DND-41 (cell line): ENCODE results near the gene DTX2.
"Not testable (repeated sequence)": the region's sequence is repeated elsewhere in the genome, so short reads cannot be mapped to it uniquely, and the experiment has no call there.

ENCODE experiments used
- ATAC-seq: fragments of 200-7000 bp; cut with Tn5 transposase; 3 replicates; pipeline ENCODE4 v1.9.1; 2021; ENCODE audit warnings: low read depth; ENCODE audit not compliant: insufficient read depth
- DNase-seq: peaks from one replicate; pipeline ENCODE4 v3.0.0-alpha.2; 2020
- H2AFZ ChIP-seq: 2 replicates; pipeline ENCODE4 v1.6.0; 2012; ENCODE audit warnings: low read depth, low read length
- H3K27ac ChIP-seq: 2 replicates; pipeline ENCODE4 v1.5.1; 2012; ENCODE audit warnings: low read length, inconsistent platforms
- H3K27me3 ChIP-seq: fragments of 200-600 bp; sonication (generic); 2 replicates; pipeline ENCODE4 v1.6.0; 2012; ENCODE audit warnings: low read length, mild to moderate bottlenecking, inconsistent platforms; ENCODE audit not compliant: insufficient read depth, poor library complexity
- H3K36me3 ChIP-seq: 2 replicates; pipeline ENCODE4 v1.5.1; 2012; ENCODE audit warnings: low read length, inconsistent platforms; ENCODE audit not compliant: insufficient read depth
- H3K4me1 ChIP-seq: 2 replicates; pipeline ENCODE4 v1.5.1; 2012; ENCODE audit warnings: mild to moderate bottlenecking, low read length; ENCODE audit not compliant: insufficient read depth
- H3K4me2 ChIP-seq: 2 replicates; pipeline ENCODE4 v1.6.0; 2012; ENCODE audit warnings: mild to moderate bottlenecking, moderate library complexity, low read length, inconsistent platforms; ENCODE audit not compliant: insufficient read depth
- H3K4me3 ChIP-seq, 2 experiments: fragments of 200-600 bp in 1 of 2; shearing (Covaris generic) in 1 of 2; 2 replicates each; pipeline ENCODE4 v1.5.1; 2012 to 2016; ENCODE audit warnings: inconsistent platforms in 2 of 2, low read length in 2 of 2, mild to moderate bottlenecking in 2 of 2, low read depth in 1 of 2, moderate library complexity in 1 of 2
- H3K79me2 ChIP-seq: 2 replicates; pipeline ENCODE4 v1.6.0; 2012; ENCODE audit warnings: low read length, inconsistent platforms; ENCODE audit not compliant: insufficient read depth
- H3K9ac ChIP-seq: 2 replicates; pipeline ENCODE4 v1.6.0; 2012; ENCODE audit warnings: low read depth, mild to moderate bottlenecking, inconsistent platforms, low read length, moderate library complexity
- H3K9me3 ChIP-seq: 2 replicates; pipeline ENCODE4 v1.5.1; 2012; ENCODE audit warnings: low read length, moderate library complexity, mild to moderate bottlenecking, inconsistent platforms; ENCODE audit not compliant: insufficient read depth, severe bottlenecking
- H4K20me1 ChIP-seq: 2 replicates; pipeline ENCODE4 v1.6.0; 2012; ENCODE audit warnings: low read length; ENCODE audit not compliant: insufficient read depth
- CTCF ChIP-seq: IDR thresholded peaks from 2 replicates; pipeline ENCODE4 v1.5.1; 2012; ENCODE audit warnings: borderline replicate concordance, low read length, moderate library complexity, mild to moderate bottlenecking; ENCODE audit not compliant: poor library complexity, severe bottlenecking; ENCODE audit errors: extremely low read depth
- EZH2 ChIP-seq: IDR thresholded peaks from 3 replicates; pipeline ENCODE4 v1.6.1; 2012; ENCODE audit warnings: borderline replicate concordance, low read depth, mild to moderate bottlenecking, moderate library complexity, low read length, inconsistent platforms; ENCODE audit not compliant: severe bottlenecking

DTX2 gene

GRCh38 chr7:76515999-76516443, 54.5 kb downstream of the DTX2 start:
- DNase-seq (peak; percentile 50), ATAC-seq (peak; percentile 72)

GRCh38 chr7:76516932-76517331, 55.4 kb downstream of the DTX2 start:
- H3K4me3 ChIP-seq, DNase-seq, H3K4me1 ChIP-seq, H4K20me1 ChIP-seq, H3K27ac ChIP-seq, H2AFZ ChIP-seq, H3K36me3 ChIP-seq, ATAC-seq, H3K79me2 ChIP-seq, H3K9ac ChIP-seq, H3K27me3 ChIP-seq, H3K4me2 ChIP-seq, H3K9me3 ChIP-seq: not testable (repeated sequence)

More at GRCh38 chr7:76515999-76516443, 54.5 kb downstream of the DTX2 start:
- H3K4me3 ChIP-seq, result no peak overlapping the region
- no peaks in the 10 kb centered on the region for H3K27me3 ChIP-seq
- H3K79me2 ChIP-seq, result no peaks in the 10 kb centered on the region
- H2AFZ ChIP-seq, result peak overlapping the region; percentile 39; the same call in 1 of the 2 replicates
- no peak overlapping the region for H3K9ac ChIP-seq
- no peaks in the 10 kb centered on the region for H4K20me1 ChIP-seq
- H3K36me3 ChIP-seq, result no peaks in the 10 kb centered on the region
- peaks cover 5% of the 10 kb centered on the region; the same call in 1 of the 2 replicates for H3K4me1 ChIP-seq
- no peak overlapping the region for H3K27ac ChIP-seq
- TF ChIP-seq EZH2 (no peak), CTCF (peak; percentile 81)
- no peaks in the 10 kb centered on the region for H3K9me3 ChIP-seq
- peak overlapping the region; percentile 50; the same call in 1 of the 2 replicates for H3K4me2 ChIP-seq

GRCh38 chr7:76526183-76526582, 64.7 kb downstream of the DTX2 start:
- not testable (repeated sequence) for DNase-seq

GRCh38 chr7:76531643-76532042, 70.1 kb downstream of the DTX2 start:
- not testable (repeated sequence) for H3K4me1 ChIP-seq, H3K79me2 ChIP-seq, H3K4me2 ChIP-seq, DNase-seq, H3K36me3 ChIP-seq, H4K20me1 ChIP-seq, ATAC-seq, H3K27me3 ChIP-seq, H3K27ac ChIP-seq, H3K9ac ChIP-seq, H3K4me3 ChIP-seq, H3K9me3 ChIP-seq, H2AFZ ChIP-seq

More at GRCh38 chr7:76526183-76526582, 64.7 kb downstream of the DTX2 start:
- H3K9ac ChIP-seq, ATAC-seq, H3K27ac ChIP-seq, H3K4me1 ChIP-seq, H3K4me3 ChIP-seq, H3K4me2 ChIP-seq, H3K79me2 ChIP-seq, H3K36me3 ChIP-seq, H4K20me1 ChIP-seq, H3K9me3 ChIP-seq, H2AFZ ChIP-seq, H3K27me3 ChIP-seq: not testable (repeated sequence)

GRCh38 chr7:76543197-76543596, 81.7 kb downstream of the DTX2 start, which contains the start of gene SPDYE16:
TSS of gene SPDYE16 (minus strand) at chr7:76543297. CDS start at chr7:76541459, 1,838 bp downstream.
- H4K20me1 ChIP-seq, H3K36me3 ChIP-seq, DNase-seq, H3K4me3 ChIP-seq, H3K27me3 ChIP-seq, H3K4me2 ChIP-seq, H3K27ac ChIP-seq, H3K79me2 ChIP-seq, H3K4me1 ChIP-seq, H3K9me3 ChIP-seq, H3K9ac ChIP-seq, ATAC-seq, H2AFZ ChIP-seq: not testable (repeated sequence)

GRCh38 chr7:76549025-76549854, 87.7 kb downstream of the DTX2 start:
- peaks cover 11% of the 10 kb centered on the region; the same call in 1 of the 2 replicates for H4K20me1 ChIP-seq
- peak overlapping the region; percentile 93 to 99 for H3K4me3 ChIP-seq
- H3K27me3 ChIP-seq, H3K9me3 ChIP-seq: not testable (repeated sequence)
- H3K4me1 ChIP-seq, result peaks cover 13% of the 10 kb centered on the region
- peak overlapping the region; percentile 90 for H3K27ac ChIP-seq
- DNase-seq (peak; percentile 97), ATAC-seq (peak; percentile 100)
- H2AFZ ChIP-seq, result peak overlapping the region; percentile 89
- H3K4me2 ChIP-seq, result peak overlapping the region; percentile 79
- peak overlapping the region; percentile 96 for H3K9ac ChIP-seq
- H3K36me3 ChIP-seq, result peaks cover 10% of the 10 kb centered on the region
- H3K79me2 ChIP-seq, result peaks cover 37% of the 10 kb centered on the region

GRCh38 chr7:76549855-76550248, 88.3 kb downstream of the DTX2 start:
- not testable (repeated sequence) for ATAC-seq, H3K27me3 ChIP-seq, DNase-seq, H3K9me3 ChIP-seq
- H4K20me1 ChIP-seq, result peaks cover 11% of the 10 kb centered on the region; the same call in 1 of the 2 replicates
- H3K27ac ChIP-seq, result peak overlapping the region; percentile 90
- peaks cover 13% of the 10 kb centered on the region for H3K4me1 ChIP-seq
- H3K9ac ChIP-seq, result peak overlapping the region; percentile 96
- H3K4me3 ChIP-seq, result peak overlapping the region; percentile 93 to 99
- H3K79me2 ChIP-seq, result peaks cover 40% of the 10 kb centered on the region
- H3K36me3 ChIP-seq, result peaks cover 15% of the 10 kb centered on the region
- peak overlapping the region; percentile 89 for H2AFZ ChIP-seq
- H3K4me2 ChIP-seq, result peak overlapping the region; percentile 79
